NCI-H1105 treated with DMSO at 0.1 percent for 48 hours (cell line): ENCODE data around the gene HNRNPM.
A peak's percentile ranks its signal among the peaks of the same experiment; 100 is the strongest.

Experiments used
- DNase-seq: peaks from one replicate; lab custom pipeline; 2025; lab: John Stamatoyannopoulos, UW

HNRNPM gene

GRCh38 chr19:8459520-8460270 is 14.9 kb downstream of the HNRNPM start:
- no peak for DNase-seq

GRCh38 chr19:8460516-8461298 is 15.9 kb downstream of the HNRNPM start:
- no peak for DNase-seq

- DNase-seq, result no peak
Measured at GRCh38 chr19:8461376-8461775, 16.6 kb downstream of the HNRNPM start.

GRCh38 chr19:8461891-8462290 is 17.1 kb downstream of the HNRNPM start:
- no peak for DNase-seq

- DNase-seq, result no peak
Measured at GRCh38 chr19:8462571-8462970, 17.8 kb downstream of the HNRNPM start.

GRCh38 chr19:8463365-8463764 is 18.6 kb downstream of the HNRNPM start:
- DNase-seq, result no peak

- DNase-seq, result no peak
Measured at GRCh38 chr19:8466018-8466417, 21.2 kb downstream of the HNRNPM start.

GRCh38 chr19:8468124-8468523 is 23.3 kb downstream of the HNRNPM start:
- DNase-seq, result no peak

- no peak for DNase-seq
Measured at GRCh38 chr19:8468761-8469373, 24.1 kb downstream of the HNRNPM start.

GRCh38 chr19:8469613-8470368 is 25.0 kb downstream of the HNRNPM start:
- DNase-seq, result peak; percentile 8

- DNase-seq, result no peak
Measured at GRCh38 chr19:8473648-8474476, 29.1 kb downstream of the HNRNPM start.

- DNase-seq, result no peak
Measured at GRCh38 chr19:8475005-8475404, 30.2 kb downstream of the HNRNPM start.

GRCh38 chr19:8476524-8476923 is 31.7 kb downstream of the HNRNPM start:
- no peak for DNase-seq

- DNase-seq, result no peak
Measured at GRCh38 chr19:8477889-8478288, 33.1 kb downstream of the HNRNPM start.

GRCh38 chr19:8478598-8478997 is 33.8 kb downstream of the HNRNPM start:
- DNase-seq, result no peak

GRCh38 chr19:8481201-8481600 is 36.4 kb downstream of the HNRNPM start:
- DNase-seq, result no peak

- no peak for DNase-seq
Measured at GRCh38 chr19:8481616-8482015, 36.8 kb downstream of the HNRNPM start.

- DNase-seq, result no peak
Measured at GRCh38 chr19:8482696-8483095, 37.9 kb downstream of the HNRNPM start.

- DNase-seq, result no peak
Measured at GRCh38 chr19:8483165-8483564, 38.4 kb downstream of the HNRNPM start.

- DNase-seq, result no peak
Measured at GRCh38 chr19:8484331-8484894, 39.6 kb downstream of the HNRNPM start.
